ENCODE results near the gene HIP1.

- TF ChIP-seq CTCF (IDR thresholded peaks at IDR 0.05; ENCODE audit: insufficient read depth, low read depth, low read length) (no peak), EZH2 (IDR thresholded peaks at IDR 0.05; ENCODE audit: insufficient read depth, low read length) (no peak)
Observed at GRCh38 chr7:75647709-75648438, 90.9 kb downstream of the HIP1 start.

Data from astrocyte (in vitro differentiated cells and primary cell).